HL-60 (cell line): ENCODE results near the gene ST8SIA4.

Source experiments
- GABPA ChIP-seq: IDR thresholded peaks from 2 replicates; pipeline ENCODE4 v1.6.1; 2012; ENCODE audit warnings: low read depth
- POLR2AphosphoS5 ChIP-seq: IDR thresholded peaks from 2 replicates; pipeline ENCODE4 v1.6.1; 2012; ENCODE audit warnings: low read depth
- TF ChIP-seq, protein P1 (sequence below): IDR thresholded peaks from one replicate; pipeline ENCODE4 v1.5.1; 2011; ENCODE audit warnings: low read length, control low read depth, inconsistent platforms; ENCODE audit not compliant: insufficient read depth
- TF ChIP-seq, protein P2 (sequence below): IDR thresholded peaks from 2 replicates; pipeline ENCODE4 v1.6.1; 2012; ENCODE audit warnings: low read depth; ENCODE audit not compliant: insufficient replicate concordance

DNA sequence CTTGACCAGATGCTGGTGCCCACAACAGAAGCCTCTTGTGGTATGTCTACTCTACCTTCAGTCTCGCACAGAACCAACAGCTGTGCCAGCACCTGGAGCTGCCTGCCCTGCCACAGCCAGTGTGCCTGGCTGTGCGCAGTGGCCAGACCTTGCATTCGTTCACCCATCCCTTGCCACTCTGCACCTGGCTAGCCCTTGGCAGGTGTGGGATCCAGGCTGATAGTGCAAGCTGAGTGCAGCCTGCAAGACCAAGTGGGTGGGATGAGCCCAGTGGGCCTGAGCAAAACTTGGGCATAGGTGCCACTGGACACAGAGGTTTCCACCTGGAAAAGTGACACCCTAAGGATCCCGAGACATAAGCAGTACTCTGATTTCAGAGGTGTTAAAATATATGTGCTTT, 108.2 kb downstream of the ST8SIA4 start:
- TF ChIP-seq, protein P1, sequence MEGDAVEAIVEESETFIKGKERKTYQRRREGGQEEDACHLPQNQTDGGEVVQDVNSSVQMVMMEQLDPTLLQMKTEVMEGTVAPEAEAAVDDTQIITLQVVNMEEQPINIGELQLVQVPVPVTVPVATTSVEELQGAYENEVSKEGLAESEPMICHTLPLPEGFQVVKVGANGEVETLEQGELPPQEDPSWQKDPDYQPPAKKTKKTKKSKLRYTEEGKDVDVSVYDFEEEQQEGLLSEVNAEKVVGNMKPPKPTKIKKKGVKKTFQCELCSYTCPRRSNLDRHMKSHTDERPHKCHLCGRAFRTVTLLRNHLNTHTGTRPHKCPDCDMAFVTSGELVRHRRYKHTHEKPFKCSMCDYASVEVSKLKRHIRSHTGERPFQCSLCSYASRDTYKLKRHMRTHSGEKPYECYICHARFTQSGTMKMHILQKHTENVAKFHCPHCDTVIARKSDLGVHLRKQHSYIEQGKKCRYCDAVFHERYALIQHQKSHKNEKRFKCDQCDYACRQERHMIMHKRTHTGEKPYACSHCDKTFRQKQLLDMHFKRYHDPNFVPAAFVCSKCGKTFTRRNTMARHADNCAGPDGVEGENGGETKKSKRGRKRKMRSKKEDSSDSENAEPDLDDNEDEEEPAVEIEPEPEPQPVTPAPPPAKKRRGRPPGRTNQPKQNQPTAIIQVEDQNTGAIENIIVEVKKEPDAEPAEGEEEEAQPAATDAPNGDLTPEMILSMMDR = no peak
- TF ChIP-seq POLR2AphosphoS5 = no peak
- TF ChIP-seq, protein P2, sequence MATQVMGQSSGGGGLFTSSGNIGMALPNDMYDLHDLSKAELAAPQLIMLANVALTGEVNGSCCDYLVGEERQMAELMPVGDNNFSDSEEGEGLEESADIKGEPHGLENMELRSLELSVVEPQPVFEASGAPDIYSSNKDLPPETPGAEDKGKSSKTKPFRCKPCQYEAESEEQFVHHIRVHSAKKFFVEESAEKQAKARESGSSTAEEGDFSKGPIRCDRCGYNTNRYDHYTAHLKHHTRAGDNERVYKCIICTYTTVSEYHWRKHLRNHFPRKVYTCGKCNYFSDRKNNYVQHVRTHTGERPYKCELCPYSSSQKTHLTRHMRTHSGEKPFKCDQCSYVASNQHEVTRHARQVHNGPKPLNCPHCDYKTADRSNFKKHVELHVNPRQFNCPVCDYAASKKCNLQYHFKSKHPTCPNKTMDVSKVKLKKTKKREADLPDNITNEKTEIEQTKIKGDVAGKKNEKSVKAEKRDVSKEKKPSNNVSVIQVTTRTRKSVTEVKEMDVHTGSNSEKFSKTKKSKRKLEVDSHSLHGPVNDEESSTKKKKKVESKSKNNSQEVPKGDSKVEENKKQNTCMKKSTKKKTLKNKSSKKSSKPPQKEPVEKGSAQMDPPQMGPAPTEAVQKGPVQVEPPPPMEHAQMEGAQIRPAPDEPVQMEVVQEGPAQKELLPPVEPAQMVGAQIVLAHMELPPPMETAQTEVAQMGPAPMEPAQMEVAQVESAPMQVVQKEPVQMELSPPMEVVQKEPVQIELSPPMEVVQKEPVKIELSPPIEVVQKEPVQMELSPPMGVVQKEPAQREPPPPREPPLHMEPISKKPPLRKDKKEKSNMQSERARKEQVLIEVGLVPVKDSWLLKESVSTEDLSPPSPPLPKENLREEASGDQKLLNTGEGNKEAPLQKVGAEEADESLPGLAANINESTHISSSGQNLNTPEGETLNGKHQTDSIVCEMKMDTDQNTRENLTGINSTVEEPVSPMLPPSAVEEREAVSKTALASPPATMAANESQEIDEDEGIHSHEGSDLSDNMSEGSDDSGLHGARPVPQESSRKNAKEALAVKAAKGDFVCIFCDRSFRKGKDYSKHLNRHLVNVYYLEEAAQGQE = no peak
- TF ChIP-seq GABPA = no peak
